ENCODE results near the gene TUSC2.
"Not testable (repeated sequence)": the region's sequence is repeated elsewhere in the genome, so short reads cannot be mapped to it uniquely, and the experiment has no call there.

The TUSC2 gene

DNA sequence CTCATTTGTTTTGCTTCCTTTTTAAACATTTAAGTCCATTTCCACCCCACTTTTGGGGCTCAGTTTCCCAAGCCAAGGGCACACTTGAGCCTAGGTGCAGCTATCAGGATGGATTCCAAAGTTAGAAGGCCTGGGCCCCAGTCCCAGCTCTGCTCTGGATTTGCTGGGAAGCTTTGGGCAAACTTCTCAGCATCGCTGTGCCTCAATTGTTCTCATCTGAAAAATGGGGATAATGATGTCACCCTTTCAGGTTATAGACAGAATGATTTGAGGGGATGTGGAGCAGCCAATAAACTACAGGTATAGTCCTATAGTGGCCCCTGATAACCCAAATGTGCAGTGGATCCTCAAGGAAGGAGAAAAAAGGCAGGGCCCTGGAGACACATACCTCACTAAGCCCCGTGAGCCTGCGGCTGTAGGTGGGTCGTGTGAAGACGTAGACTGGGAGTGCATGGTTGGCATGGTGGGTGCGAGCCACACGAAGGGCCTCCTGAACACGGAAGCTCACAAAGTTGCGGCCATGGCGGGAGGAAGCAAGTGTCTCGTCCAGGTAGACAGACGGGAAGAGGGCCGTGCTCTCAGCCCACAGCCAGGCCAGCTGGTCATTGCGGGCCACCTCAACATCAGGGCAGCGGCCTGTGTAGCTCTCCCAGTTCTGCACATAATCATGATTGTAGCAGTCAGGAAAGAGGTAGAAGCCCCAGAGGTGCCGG is 8.7 kb downstream of the TUSC2 start:
- peak overlapping the region; percentile 83 to 94 for H3K4me3 ChIP-seq (ENCODE audit: low read depth in 1 of 2, low read length in 2 of 2)
- H3K27ac ChIP-seq (ENCODE audit: low read depth, low read length) = no peak overlapping the region
- H3K36me3 ChIP-seq (ENCODE audit: control insufficient read depth in 1 of 2, insufficient read depth in 2 of 2, low read length in 2 of 2) = peaks cover 8 to 20% of the 10 kb centered on the region in 2 donors
- H3K4me1 ChIP-seq (ENCODE audit: control insufficient read depth in 1 of 2, insufficient read depth in 2 of 2, low read length in 2 of 2) = peaks cover 62 to 72% of the 10 kb centered on the region in 2 donors
- H3K9ac ChIP-seq (ENCODE audit: low read depth in 1 of 2, low read length in 2 of 2) = peak overlapping the region in 1 of 2 donors; percentile 85
- no peaks in the 10 kb centered on the region for H3K9me3 ChIP-seq (ENCODE audit: control insufficient read depth in 1 of 2, low read length in 2 of 2)
- H3K27me3 ChIP-seq (ENCODE audit: control insufficient read depth in 1 of 2, insufficient read depth in 2 of 2, low read length in 2 of 2) = no peaks in the 10 kb centered on the region

GRCh38 chr3:50318615-50319014 is 9.4 kb downstream of the TUSC2 start:
- H3K4me3 ChIP-seq (ENCODE audit: low read depth in 1 of 2, low read length in 2 of 2) = peak overlapping the region in 1 of 2 donors; percentile 32
- H3K4me1 ChIP-seq (ENCODE audit: control insufficient read depth in 1 of 2, insufficient read depth in 2 of 2, low read length in 2 of 2) = peaks cover 58 to 66% of the 10 kb centered on the region in 2 donors
- H3K27ac ChIP-seq (ENCODE audit: low read depth, low read length) = no peak overlapping the region

DNA sequence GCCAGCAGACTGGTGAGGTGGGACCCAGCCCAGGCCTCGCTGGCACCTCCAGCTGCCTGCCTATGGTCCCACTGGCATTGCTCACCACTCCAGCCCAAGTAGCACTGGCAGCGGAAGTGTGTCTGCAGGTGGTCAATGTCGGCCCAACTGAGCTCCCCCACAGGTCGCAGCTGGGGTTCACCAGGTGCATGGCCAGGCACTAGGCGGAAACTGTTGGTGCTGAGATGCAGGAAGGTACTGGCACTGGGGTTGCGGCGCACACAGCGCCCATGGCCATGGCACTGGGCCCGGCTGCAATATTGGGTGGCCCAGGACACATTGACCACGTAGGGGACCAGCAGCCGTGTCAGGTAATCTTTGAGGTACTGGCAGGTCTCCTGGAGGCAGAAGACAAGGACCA is 9.9 kb downstream of the TUSC2 start:
- Histone ChIP-seq H3K36me3 (ENCODE audit: control insufficient read depth in 1 of 2, insufficient read depth in 2 of 2, low read length in 2 of 2) (peaks cover 8 to 19% of the 10 kb centered on the region in 2 donors), H3K4me3 (ENCODE audit: low read depth in 1 of 2, low read length in 2 of 2) (peak overlapping the region in 1 of 2 donors; percentile 32), H3K27me3 (ENCODE audit: control insufficient read depth in 1 of 2, insufficient read depth in 2 of 2, low read length in 2 of 2) (no peaks in the 10 kb centered on the region), H3K9ac (ENCODE audit: low read depth in 1 of 2, low read length in 2 of 2) (peak overlapping the region; percentile 51 to 60), H3K4me1 (ENCODE audit: control insufficient read depth in 1 of 2, insufficient read depth in 2 of 2, low read length in 2 of 2) (peaks cover 58 to 61% of the 10 kb centered on the region in 2 donors), H3K9me3 (ENCODE audit: control insufficient read depth in 1 of 2, low read length in 2 of 2) (no peaks in the 10 kb centered on the region), H3K27ac (ENCODE audit: low read depth, low read length) (no peak overlapping the region)

More at GRCh38 chr3:50318615-50319014, 9.4 kb downstream of the TUSC2 start:
- Histone ChIP-seq H3K36me3 (ENCODE audit: control insufficient read depth in 1 of 2, insufficient read depth in 2 of 2, low read length in 2 of 2) (peaks cover 8 to 19% of the 10 kb centered on the region in 2 donors), H3K27me3 (ENCODE audit: control insufficient read depth in 1 of 2, insufficient read depth in 2 of 2, low read length in 2 of 2) (no peaks in the 10 kb centered on the region), H3K9ac (ENCODE audit: low read depth in 1 of 2, low read length in 2 of 2) (peak overlapping the region; percentile 32 to 60), H3K9me3 (ENCODE audit: control insufficient read depth in 1 of 2, low read length in 2 of 2) (no peaks in the 10 kb centered on the region)

DNA sequence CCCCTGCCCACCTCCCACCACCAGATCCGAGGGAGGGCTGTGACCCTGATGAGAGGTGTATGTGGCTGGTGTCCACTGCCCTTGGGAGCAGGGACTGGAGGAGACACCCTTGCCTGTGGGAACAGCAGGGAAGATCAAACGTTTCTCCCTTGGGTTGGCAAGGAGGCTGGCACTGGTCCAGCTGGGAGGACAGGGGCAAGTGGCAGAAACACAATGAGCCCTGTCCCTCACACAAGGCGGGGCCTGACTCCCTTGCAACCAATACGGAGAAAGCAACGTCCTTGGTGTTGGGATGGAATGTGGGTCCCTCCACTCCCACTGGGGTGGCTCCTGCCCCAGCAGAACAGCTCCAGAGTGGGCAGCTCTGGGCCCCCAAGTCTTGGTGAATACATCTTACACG is 10.7 kb downstream of the TUSC2 start:
- H3K27ac ChIP-seq (ENCODE audit: low read depth, low read length) = peak overlapping the region; percentile 74
- H3K9ac ChIP-seq (ENCODE audit: low read depth in 1 of 2, low read length in 2 of 2) = peak overlapping the region; percentile 60 to 72
- H3K27me3 ChIP-seq (ENCODE audit: control insufficient read depth in 1 of 2, insufficient read depth in 2 of 2, low read length in 2 of 2) = no peaks in the 10 kb centered on the region
- H3K4me1 ChIP-seq (ENCODE audit: control insufficient read depth in 1 of 2, insufficient read depth in 2 of 2, low read length in 2 of 2) = peaks cover 52 to 53% of the 10 kb centered on the region in 2 donors
- no peaks in the 10 kb centered on the region for H3K9me3 ChIP-seq (ENCODE audit: control insufficient read depth in 1 of 2, low read length in 2 of 2)
- peaks cover 8 to 19% of the 10 kb centered on the region in 2 donors for H3K36me3 ChIP-seq (ENCODE audit: control insufficient read depth in 1 of 2, insufficient read depth in 2 of 2, low read length in 2 of 2)
- peak overlapping the region; percentile 32 to 44 for H3K4me3 ChIP-seq (ENCODE audit: low read depth in 1 of 2, low read length in 2 of 2)

GRCh38 chr3:50316657-50317242 is 11.3 kb downstream of the TUSC2 start:
- Histone ChIP-seq H3K9me3 (ENCODE audit: control insufficient read depth in 1 of 2, low read length in 2 of 2) (no peaks in the 10 kb centered on the region), H3K27ac (ENCODE audit: low read depth, low read length) (peak overlapping the region; percentile 74), H3K4me3 (ENCODE audit: low read depth in 1 of 2, low read length in 2 of 2) (peak overlapping the region; percentile 32 to 44), H3K36me3 (ENCODE audit: control insufficient read depth in 1 of 2, insufficient read depth in 2 of 2, low read length in 2 of 2) (peaks cover 8 to 19% of the 10 kb centered on the region in 2 donors), H3K9ac (ENCODE audit: low read depth in 1 of 2, low read length in 2 of 2) (peak overlapping the region; percentile 60 to 72), H3K27me3 (ENCODE audit: control insufficient read depth in 1 of 2, insufficient read depth in 2 of 2, low read length in 2 of 2) (no peaks in the 10 kb centered on the region), H3K4me1 (ENCODE audit: control insufficient read depth in 1 of 2, insufficient read depth in 2 of 2, low read length in 2 of 2) (peaks cover 47% of the 10 kb centered on the region in 2 donors)

- Histone ChIP-seq H3K9ac (ENCODE audit: low read depth in 1 of 2, low read length in 2 of 2) (no peak overlapping the region), H3K9me3 (ENCODE audit: control insufficient read depth in 1 of 2, low read length in 2 of 2) (no peaks in the 10 kb centered on the region), H3K27me3 (ENCODE audit: control insufficient read depth in 1 of 2, insufficient read depth in 2 of 2, low read length in 2 of 2) (no peaks in the 10 kb centered on the region), H3K36me3 (ENCODE audit: control insufficient read depth in 1 of 2, insufficient read depth in 2 of 2, low read length in 2 of 2) (peaks cover 8 to 19% of the 10 kb centered on the region in 2 donors), H3K4me3 (ENCODE audit: low read depth in 1 of 2, low read length in 2 of 2) (no peak overlapping the region), H3K27ac (ENCODE audit: low read depth, low read length) (no peak overlapping the region), H3K4me1 (ENCODE audit: control insufficient read depth in 1 of 2, insufficient read depth in 2 of 2, low read length in 2 of 2) (peaks cover 38% of the 10 kb centered on the region in 2 donors)
Measured at GRCh38 chr3:50314816-50315215, 13.2 kb downstream of the TUSC2 start.

DNA sequence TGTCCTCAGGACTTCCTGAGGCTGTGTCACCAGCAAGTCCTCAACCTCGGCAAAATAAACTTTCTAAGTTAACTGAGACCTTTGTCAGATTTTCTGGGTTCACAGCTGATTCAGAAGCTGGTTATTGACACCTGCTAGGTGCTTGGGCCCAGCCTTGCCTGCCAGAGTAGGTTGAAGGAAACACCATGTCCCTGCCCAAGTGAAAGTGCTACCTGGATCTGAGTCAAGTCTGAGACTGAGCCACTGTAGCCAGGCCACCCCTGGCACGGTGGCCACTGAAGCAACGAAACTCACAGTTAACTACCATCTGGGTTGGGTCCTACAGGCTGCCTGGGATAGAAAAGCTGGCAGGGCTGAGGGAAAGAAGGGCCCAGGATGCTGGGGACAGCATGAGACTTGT is 13.7 kb downstream of the TUSC2 start:
- peaks cover 8 to 16% of the 10 kb centered on the region in 2 donors for H3K36me3 ChIP-seq (ENCODE audit: control insufficient read depth in 1 of 2, insufficient read depth in 2 of 2, low read length in 2 of 2)
- no peak overlapping the region for H3K27ac ChIP-seq (ENCODE audit: low read depth, low read length)
- no peaks in the 10 kb centered on the region for H3K9me3 ChIP-seq (ENCODE audit: control insufficient read depth in 1 of 2, low read length in 2 of 2)
- peak overlapping the region in 1 of 2 donors; percentile 13 for H3K9ac ChIP-seq (ENCODE audit: low read depth in 1 of 2, low read length in 2 of 2)
- H3K4me1 ChIP-seq (ENCODE audit: control insufficient read depth in 1 of 2, insufficient read depth in 2 of 2, low read length in 2 of 2) = peaks cover 33% of the 10 kb centered on the region in 2 donors
- H3K4me3 ChIP-seq (ENCODE audit: low read depth in 1 of 2, low read length in 2 of 2) = no peak overlapping the region
- no peaks in the 10 kb centered on the region for H3K27me3 ChIP-seq (ENCODE audit: control insufficient read depth in 1 of 2, insufficient read depth in 2 of 2, low read length in 2 of 2)

- H3K36me3 ChIP-seq (ENCODE audit: control insufficient read depth in 1 of 2, insufficient read depth in 2 of 2, low read length in 2 of 2); H3K4me3 ChIP-seq (ENCODE audit: low read depth in 1 of 2, low read length in 2 of 2); H3K9ac ChIP-seq (ENCODE audit: low read depth in 1 of 2, low read length in 2 of 2); H3K9me3 ChIP-seq (ENCODE audit: control insufficient read depth in 1 of 2, low read length in 2 of 2); H3K27me3 ChIP-seq (ENCODE audit: control insufficient read depth in 1 of 2, insufficient read depth in 2 of 2, low read length in 2 of 2); H3K27ac ChIP-seq (ENCODE audit: low read depth, low read length): not testable (repeated sequence)
- H3K4me1 ChIP-seq (ENCODE audit: control insufficient read depth in 1 of 2, insufficient read depth in 2 of 2, low read length in 2 of 2) = peaks cover 10% of the 10 kb centered on the region in 2 donors
Measured at GRCh38 chr3:50312041-50312440, 16.0 kb downstream of the TUSC2 start.

DNA sequence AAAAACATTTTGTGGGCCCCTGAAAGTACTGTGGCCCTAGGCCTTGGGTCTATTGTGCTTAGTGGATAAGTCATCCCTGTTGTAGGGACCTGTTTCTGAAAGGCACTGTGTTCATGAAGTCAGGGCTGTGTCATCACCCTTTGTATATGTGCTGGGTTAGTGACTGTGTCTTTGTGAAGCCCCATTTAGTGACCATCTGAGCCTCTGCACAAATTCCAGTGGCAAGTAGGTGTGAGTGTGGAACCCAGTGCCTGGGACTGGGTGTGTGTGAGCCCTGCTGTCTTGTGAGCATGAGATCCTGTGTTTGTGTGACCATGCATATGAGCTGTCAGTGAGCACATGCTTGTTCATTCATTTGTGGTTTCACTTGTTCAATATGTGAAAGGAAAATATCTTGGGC is 23.4 kb downstream of the TUSC2 start:
- Histone ChIP-seq H3K9ac (ENCODE audit: low read depth in 1 of 2, low read length in 2 of 2) (no peak overlapping the region), H3K27ac (ENCODE audit: low read depth, low read length) (no peak overlapping the region), H3K4me1 (ENCODE audit: control insufficient read depth in 1 of 2, insufficient read depth in 2 of 2, low read length in 2 of 2) (peaks cover 17 to 26% of the 10 kb centered on the region in 2 donors), H3K27me3 (ENCODE audit: control insufficient read depth in 1 of 2, insufficient read depth in 2 of 2, low read length in 2 of 2) (no peaks in the 10 kb centered on the region), H3K36me3 (ENCODE audit: control insufficient read depth in 1 of 2, insufficient read depth in 2 of 2, low read length in 2 of 2) (no peaks in the 10 kb centered on the region), H3K9me3 (ENCODE audit: control insufficient read depth in 1 of 2, low read length in 2 of 2) (no peaks in the 10 kb centered on the region), H3K4me3 (ENCODE audit: low read depth in 1 of 2, low read length in 2 of 2) (no peak overlapping the region)

DNA sequence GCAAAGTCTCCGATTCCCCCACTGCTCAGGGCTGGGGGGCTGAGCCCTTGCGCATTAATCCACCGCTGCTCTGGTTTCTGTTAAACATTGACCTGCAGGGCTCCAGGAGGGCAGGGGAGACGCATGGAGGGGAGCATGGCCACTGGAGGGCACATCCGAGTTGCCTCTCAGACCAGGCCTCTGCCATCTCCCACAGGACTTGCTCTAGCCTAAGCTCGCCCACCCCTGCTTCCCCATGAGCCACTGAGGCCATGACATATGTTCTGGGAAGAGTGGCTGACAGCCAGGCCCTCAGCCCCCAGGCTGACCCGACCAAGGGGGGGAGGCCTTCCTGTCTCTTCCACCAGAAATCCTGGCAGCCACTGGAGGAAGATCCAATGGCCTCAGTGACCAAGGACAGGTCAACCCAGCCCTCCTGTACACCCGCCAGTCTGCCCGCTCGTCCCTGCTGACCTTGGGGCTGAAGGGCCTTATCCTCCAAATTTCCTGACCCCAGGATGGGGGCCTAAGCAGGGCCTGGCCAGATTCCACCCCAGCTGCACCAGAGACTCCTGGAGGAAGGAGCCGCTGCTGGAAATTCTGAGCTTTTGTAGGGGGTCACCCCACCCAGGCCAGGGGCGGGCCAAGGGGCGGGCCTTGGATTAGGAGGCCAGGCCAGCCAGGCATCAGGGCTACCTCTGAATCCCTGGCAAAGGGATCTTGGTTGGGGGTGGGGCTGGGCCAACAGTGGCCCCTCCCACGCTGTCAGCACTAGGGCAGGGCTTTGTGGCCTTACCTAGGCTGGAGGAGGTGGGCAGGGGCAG is 24.8 kb downstream of the TUSC2 start, which contains the start of gene HYAL1:
HYAL1 (minus strand) TSS at position 562 of the 803 bp plus-strand sequence. CDS start 618 bp downstream, outside the sequence.
- Histone ChIP-seq H3K9ac (ENCODE audit: low read depth in 1 of 2, low read length in 2 of 2) (peak within 1 kb of the TSS; percentile 18 to 32), H3K4me3 (ENCODE audit: low read depth in 1 of 2, low read length in 2 of 2) (peak within 1 kb of the TSS; percentile 35 to 36), H3K36me3 (ENCODE audit: control insufficient read depth in 1 of 2, insufficient read depth in 2 of 2, low read length in 2 of 2) (no peaks in the 10 kb centered on the region), H3K4me1 (ENCODE audit: control insufficient read depth in 1 of 2, insufficient read depth in 2 of 2, low read length in 2 of 2) (peaks cover 25 to 34% of the 10 kb centered on the region in 2 donors), H3K27ac (ENCODE audit: low read depth, low read length) (peak within 1 kb of the TSS; percentile 62), H3K27me3 (ENCODE audit: control insufficient read depth in 1 of 2, insufficient read depth in 2 of 2, low read length in 2 of 2) (no peaks in the 10 kb centered on the region), H3K9me3 (ENCODE audit: control insufficient read depth in 1 of 2, low read length in 2 of 2) (no peaks in the 10 kb centered on the region)

Data from duodenal mucosa (tissue), 2 donors.